C4-2B (cell line): ENCODE data around the gene PATJ.

Experiments
- H3K27ac ChIP-seq: fragments of 450-650 bp; 2 replicates; pipeline ENCODE4 v1.5.1; 2017
- CTCF ChIP-seq: fragments of 450-650 bp; conservative IDR thresholded peaks from 2 replicates; pipeline ENCODE4 v1.5.1; 2017; ENCODE audit warnings: mild to moderate bottlenecking
- ZFX ChIP-seq: fragments of 450-650 bp; IDR thresholded peaks from 2 replicates; pipeline ENCODE4 v1.6.1; 2017

The PATJ gene

GRCh38 chr1:62066713-62067112 is 324.4 kb downstream of the PATJ start:
- TF ChIP-seq ZFX (no peak), CTCF (no peak)
- no peak overlapping the region for H3K27ac ChIP-seq

- no peak overlapping the region for H3K27ac ChIP-seq
- no peak for TF ChIP-seq ZFX
- no peak for TF ChIP-seq CTCF
Observed at GRCh38 chr1:62068416-62068843, 326.1 kb downstream of the PATJ start.

- TF ChIP-seq ZFX = no peak
- TF ChIP-seq CTCF = no peak
Observed at GRCh38 chr1:62068978-62069377, 326.7 kb downstream of the PATJ start.

GRCh38 chr1:62070384-62071011 is 328.2 kb downstream of the PATJ start:
- TF ChIP-seq CTCF (peak; percentile 83), ZFX (no peak)
- no peak overlapping the region for H3K27ac ChIP-seq

More at GRCh38 chr1:62068978-62069377, 326.7 kb downstream of the PATJ start:
- H3K27ac ChIP-seq = no peak overlapping the region

GRCh38 chr1:62071695-62072094 is 329.4 kb downstream of the PATJ start:
- TF ChIP-seq ZFX (no peak), CTCF (no peak)
- H3K27ac ChIP-seq = no peak overlapping the region

GRCh38 chr1:62076286-62076685 is 334.0 kb downstream of the PATJ start:
- no peak for TF ChIP-seq CTCF
- no peak for TF ChIP-seq ZFX

GRCh38 chr1:62077821-62078220 is 335.5 kb downstream of the PATJ start:
- TF ChIP-seq CTCF (no peak), ZFX (no peak)
- H3K27ac ChIP-seq = no peak overlapping the region

More at GRCh38 chr1:62076286-62076685, 334.0 kb downstream of the PATJ start:
- H3K27ac ChIP-seq = no peak overlapping the region
